CD4-positive, alpha-beta T cell (primary cell): ENCODE data around the gene TMEM79. TPM values are rescaled to one million over a fixed set of nuclear protein-coding genes. Genes with fewer than 3 reads are reported as not detected.
A peak's percentile ranks its signal among the peaks of the same experiment; 100 is the strongest.

Source experiments
- ATAC-seq: fragments of 200-7000 bp; cut with Tn5 transposase; one replicate; pipeline ENCODE4 v1.10.0; 2022; ENCODE audit warnings: mild to moderate bottlenecking; ENCODE audit not compliant: poor library complexity
- CTCF ChIA-PET: fragments of 350-600 bp; sonication (Branson Sonifier 250); formaldehyde crosslinking; loops from one replicate; lab custom pipeline; 2021; ENCODE audit warnings: antibody characterized with exemption, inconsistent platforms; lab: Charles Lee
- POLR2A ChIA-PET: fragments of 350-600 bp; sonication (Branson Sonifier 250); formaldehyde crosslinking; loops from one replicate; lab custom pipeline; 2021; ENCODE audit warnings: antibody characterized with exemption, inconsistent platforms; lab: Charles Lee
- DNase-seq, 14 experiments: peaks; one replicate each; pipeline ENCODE4 v3.0.0-alpha.2; 2013 to 2020; ENCODE audit warnings: mixed read lengths in 2 of 14
- H3K27ac ChIP-seq, 2 donors: one replicate each; pipeline versions ENCODE4 v1.5.1 to v1.7.0; 2013; ENCODE audit warnings: low read length in 2 of 2, low read depth in 1 of 2, mild to moderate bottlenecking in 1 of 2
- H3K27me3 ChIP-seq, 2 experiments: 1 replicate in 1 of 2; 2 replicates in 1 of 2; pipeline versions ENCODE4 v1.6.1 to v1.7.0; 2013; ENCODE audit warnings: low read length in 2 of 2, control low read depth in 1 of 2, mild to moderate bottlenecking in 1 of 2, moderate library complexity in 1 of 2; ENCODE audit not compliant: insufficient read depth in 2 of 2, control insufficient read depth in 1 of 2
- H3K36me3 ChIP-seq: one replicate; pipeline ENCODE4 v1.6.1; 2013; ENCODE audit warnings: low read length, control low read depth; ENCODE audit not compliant: insufficient read depth
- H3K4me1 ChIP-seq: one replicate; pipeline ENCODE4 v1.6.1; 2013; ENCODE audit warnings: low read length, control low read depth; ENCODE audit not compliant: insufficient read depth
- H3K4me3 ChIP-seq: one replicate; pipeline ENCODE4 v1.5.1; 2013; ENCODE audit warnings: mild to moderate bottlenecking, low read length, moderate library complexity
- H3K9me3 ChIP-seq, 2 experiments: 1 replicate in 1 of 2; 2 replicates in 1 of 2; pipeline versions ENCODE4 v1.6.1 to v1.7.0; 2013; ENCODE audit warnings: low read length in 2 of 2, mild to moderate bottlenecking in 2 of 2, control low read depth in 1 of 2, moderate library complexity in 1 of 2; ENCODE audit not compliant: control insufficient read depth in 1 of 2, insufficient read depth in 1 of 2
- H3K27ac Mint-ChIP-seq: one replicate; pipeline ENCODE4 v1.8.0; 2020; ENCODE audit warnings: mixed read lengths
- H3K27me3 Mint-ChIP-seq: one replicate; pipeline ENCODE4 v1.8.0; 2021; ENCODE audit warnings: mixed read lengths
- H3K36me3 Mint-ChIP-seq: one replicate; pipeline ENCODE4 v1.8.0; 2021; ENCODE audit warnings: low read depth, mixed read lengths
- H3K4me1 Mint-ChIP-seq: one replicate; pipeline ENCODE4 v1.8.0; 2021; ENCODE audit warnings: low read depth, mixed read lengths
- H3K4me3 Mint-ChIP-seq: one replicate; pipeline ENCODE4 v1.8.0; 2020; ENCODE audit warnings: mild to moderate bottlenecking, mixed read lengths
- H3K9me3 Mint-ChIP-seq: one replicate; pipeline ENCODE4 v1.8.0; 2020; ENCODE audit warnings: mixed read lengths
- CTCF ChIP-seq: fragments of 200-600 bp; IDR thresholded peaks from one replicate; pipeline ENCODE4 v1.8.0; 2022; ENCODE audit warnings: antibody characterized with exemption, mild to moderate bottlenecking
- intact Hi-C, 2 experiments: fragments of 100-400 bp; cut with DNase I in 1 of 2; cut with micrococcal nuclease in 1 of 2; formaldehyde crosslinking; loops; one replicate each; pipeline versions ENCODE4 v1.15.1 to v1.9.0; 2023 to 2025; cut with DNase I, micrococcal nuclease
- total RNA-seq, 174 experiments: library from RNA in 2 of 174; stranded (reverse) in 2 of 174; gene quantifications; one replicate each; pipeline ENCODE4 v1.2.3 and lab custom pipeline; 2021 to 2026

TMEM79 gene
- total RNA-seq, 2 experiments from 2014 or later = 1.0 to 1.7 TPM

GRCh38 chr1:156285437-156285836 is 1.3 kb downstream of the TMEM79 start:
- H3K27ac ChIP-seq = no peak overlapping the region
- DNase-seq (no peak), ATAC-seq (no peak)
- intact Hi-C loops = no loop called here
- no peak for TF ChIP-seq CTCF
- Mint-ChIP-seq H3K36me3 (peaks cover 27% of the 10 kb centered on the region), H3K9me3 (no peaks in the 10 kb centered on the region), H3K4me1 (peaks cover 37% of the 10 kb centered on the region), H3K27ac (no peak overlapping the region), H3K27me3 (no peaks in the 10 kb centered on the region), H3K4me3 (no peak overlapping the region)
- peaks cover 32% of the 10 kb centered on the region for H3K4me1 ChIP-seq
- CTCF ChIA-PET = no interaction called here
- no peaks in the 10 kb centered on the region for H3K9me3 ChIP-seq
- POLR2A ChIA-PET = no interaction called here
- peaks cover 15% of the 10 kb centered on the region for H3K36me3 ChIP-seq
- H3K27me3 ChIP-seq = no peaks in the 10 kb centered on the region
- no peak overlapping the region for H3K4me3 ChIP-seq

GRCh38 chr1:156286061-156286460 is 1.9 kb downstream of the TMEM79 start:
- H3K27ac ChIP-seq = no peak overlapping the region
- Mint-ChIP-seq H3K4me1 (peaks cover 31% of the 10 kb centered on the region), H3K27me3 (no peaks in the 10 kb centered on the region), H3K4me3 (peak overlapping the region; percentile 38), H3K36me3 (peaks cover 30% of the 10 kb centered on the region), H3K27ac (no peak overlapping the region), H3K9me3 (no peaks in the 10 kb centered on the region)
- CTCF ChIA-PET = interaction anchor here (0.6 kb wide), 1 partner anchor 9 kb away, joined by 4 read pairs; no protein-coding TSS in a partner anchor
- ATAC-seq (no peak), DNase-seq (no peak)
- peaks cover 15% of the 10 kb centered on the region for H3K36me3 ChIP-seq
- intact Hi-C loops = no loop called here
- POLR2A ChIA-PET = no interaction called here
- H3K27me3 ChIP-seq = no peaks in the 10 kb centered on the region
- no peaks in the 10 kb centered on the region for H3K9me3 ChIP-seq
- TF ChIP-seq CTCF = no peak
- no peak overlapping the region for H3K4me3 ChIP-seq
- H3K4me1 ChIP-seq = peaks cover 30% of the 10 kb centered on the region

- peaks cover 12% of the 10 kb centered on the region for H3K4me1 ChIP-seq
- ChIA-PET CTCF (no interaction called here), POLR2A (no interaction called here)
- no peak for TF ChIP-seq CTCF
- H3K9me3 ChIP-seq = no peaks in the 10 kb centered on the region
- ATAC-seq = no peak
- peaks cover 41% of the 10 kb centered on the region for H3K36me3 ChIP-seq
- no peak for DNase-seq
- no peak overlapping the region for H3K27ac ChIP-seq
- no peaks in the 10 kb centered on the region for H3K27me3 Mint-ChIP-seq
- H3K4me3 ChIP-seq = no peak overlapping the region
- peak overlapping the region; percentile 36 for H3K27ac Mint-ChIP-seq
- H3K9me3 Mint-ChIP-seq = no peaks in the 10 kb centered on the region
- intact Hi-C loops = no loop called here
- no peak overlapping the region for H3K4me3 Mint-ChIP-seq
- H3K4me1 Mint-ChIP-seq = peaks cover 11% of the 10 kb centered on the region
- no peaks in the 10 kb centered on the region for H3K27me3 ChIP-seq
- H3K36me3 Mint-ChIP-seq = peaks cover 21% of the 10 kb centered on the region
Observed at GRCh38 chr1:156289857-156290256, 5.7 kb downstream of the TMEM79 start.
